Smooth muscle cell (in vitro differentiated cells): ENCODE results near the gene IL1RAPL1. TPM values are rescaled to one million over a fixed set of nuclear protein-coding genes. Genes with fewer than 3 reads are reported as not detected.

Experiments used
- DNase-seq: peaks from one replicate; lab custom pipeline; 2025; ENCODE audit not compliant: unreplicated experiment; lab: John Stamatoyannopoulos, UW
- H2AFZ ChIP-seq: fragments of 200-600 bp; sonication (generic); 2 replicates; pipeline ENCODE4 v1.6.0; 2016; ENCODE audit warnings: antibody characterized with exemption, low read depth, mild to moderate bottlenecking
- H3F3A ChIP-seq: fragments of 200-600 bp; sonication (generic); 2 replicates; pipeline ENCODE4 v1.6.0; 2017; ENCODE audit warnings: antibody characterized with exemption, low read depth
- H3K27ac ChIP-seq: fragments of 200-600 bp; sonication (generic); 2 replicates; pipeline ENCODE4 v1.5.1; 2016; ENCODE audit warnings: low read depth, mild to moderate bottlenecking
- H3K27me3 ChIP-seq: fragments of 200-600 bp; sonication (generic); 2 replicates; pipeline ENCODE4 v1.6.1; 2016; ENCODE audit warnings: low read depth, mild to moderate bottlenecking
- H3K36me3 ChIP-seq: fragments of 200-600 bp; sonication (generic); 2 replicates; pipeline ENCODE4 v1.5.1; 2016; ENCODE audit warnings: low read depth
- H3K4me1 ChIP-seq: fragments of 200-600 bp; sonication (generic); 2 replicates; pipeline ENCODE4 v1.5.1; 2016; ENCODE audit warnings: low read depth
- H3K4me2 ChIP-seq: fragments of 200-600 bp; sonication (generic); 2 replicates; pipeline ENCODE4 v1.6.0; 2016; ENCODE audit warnings: mild to moderate bottlenecking
- H3K4me3 ChIP-seq: fragments of 200-600 bp; sonication (generic); 2 replicates; pipeline ENCODE4 v1.5.1; 2016; ENCODE audit warnings: mild to moderate bottlenecking
- H3K79me2 ChIP-seq: fragments of 200-600 bp; sonication (generic); 2 replicates; pipeline ENCODE4 v1.6.0; 2016; ENCODE audit warnings: low read depth, mild to moderate bottlenecking
- H3K9ac ChIP-seq: fragments of 200-600 bp; sonication (generic); 2 replicates; pipeline ENCODE4 v1.6.0; 2016; ENCODE audit warnings: low read depth
- H3K9me3 ChIP-seq: fragments of 200-600 bp; sonication (generic); replicated peaks from 2 replicates; pipeline ENCODE4 v1.5.1; 2016; ENCODE audit warnings: low read depth
- H4K20me1 ChIP-seq: fragments of 200-600 bp; sonication (generic); 2 replicates; pipeline ENCODE4 v1.6.0; 2016; ENCODE audit warnings: low read depth
- CTCF ChIP-seq: fragments of 200-600 bp; sonication (generic); IDR thresholded peaks from 2 replicates; pipeline ENCODE4 v1.5.1; 2017; ENCODE audit warnings: borderline replicate concordance, mild to moderate bottlenecking, antibody characterized with exemption; ENCODE audit not compliant: insufficient read depth, poor library complexity, severe bottlenecking
- WGBS: methylation state at CpG from one replicate; pipeline ENCODE4 v1.1.7; 2016; ENCODE audit warnings: low lambda C conversion rate; 5-methylcytosine and 5-hydroxymethylcytosine counted together
- polyA plus RNA-seq: library from polyadenylated mRNA; unstranded; fragments of >200 nt; fragmentation: Nextera tagmentation; extraction: Ambion mirVana; gene quantifications from 2 replicates; pipeline ENCODE4 v1.2.1, GENCODE V29; 2016
- total RNA-seq: library from RNA; depleted of rRNA; stranded (reverse); fragments of >200 nt; gene quantifications from 2 replicates; pipeline ENCODE4 v1.2.3, GENCODE V29; 2014

Gene IL1RAPL1
- total and polyA plus RNA-seq, 2 experiments from 2014 or later: 0.04 TPM; not detected in 1

DNA sequence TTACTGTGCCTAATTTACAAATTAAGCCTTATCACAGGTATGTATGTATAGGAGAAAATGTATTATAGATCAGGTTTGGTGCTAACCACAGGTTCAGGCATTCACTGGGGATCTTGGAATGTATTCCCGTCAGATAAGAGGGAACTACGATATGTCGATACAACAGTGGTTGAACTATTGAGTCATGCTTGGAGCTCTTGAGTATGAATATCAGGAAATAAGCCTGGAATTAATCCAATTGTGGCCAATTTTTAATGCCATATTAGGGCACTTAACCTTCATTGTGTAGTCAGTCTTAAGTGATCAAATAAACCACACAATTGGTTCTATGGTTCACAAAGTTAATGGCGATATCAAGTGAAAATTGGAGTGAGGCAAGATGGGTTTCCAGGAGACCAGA, 556.5 kb downstream of the IL1RAPL1 start:
- Histone ChIP-seq H3K27ac (no peak overlapping the region), H3F3A (no peaks in the 10 kb centered on the region), H3K9me3 (no peaks in the 10 kb centered on the region), H3K4me2 (no peak overlapping the region), H3K36me3 (no peaks in the 10 kb centered on the region), H3K9ac (no peak overlapping the region), H3K4me1 (no peaks in the 10 kb centered on the region), H3K4me3 (no peak overlapping the region), H2AFZ (no peak overlapping the region), H4K20me1 (no peaks in the 10 kb centered on the region), H3K27me3 (no peaks in the 10 kb centered on the region), H3K79me2 (no peaks in the 10 kb centered on the region)
- TF ChIP-seq CTCF: no peak
- no peak for DNase-seq
- 94% methylated on average over 4 of the region's 4 CpGs for WGBS

DNA sequence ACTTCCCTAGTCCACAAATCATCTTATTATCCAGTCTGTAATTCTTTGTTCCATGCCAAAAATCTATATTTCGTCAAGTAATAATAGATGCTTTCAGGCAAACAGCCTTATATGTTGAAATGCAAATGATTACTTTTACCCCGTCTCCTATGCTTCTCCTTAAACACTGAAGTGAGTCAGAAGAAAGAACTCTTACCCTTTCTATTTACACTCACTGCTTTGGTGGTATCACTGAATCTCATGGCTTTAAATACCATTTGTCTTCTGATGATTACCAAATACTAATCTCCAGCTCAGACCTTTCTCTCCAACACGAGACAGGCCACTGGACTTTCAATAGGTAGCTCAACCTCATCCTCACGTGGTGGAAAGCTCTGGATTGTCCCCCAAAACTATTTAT, 558.1 kb downstream of the IL1RAPL1 start:
- Histone ChIP-seq H3K4me1 (no peaks in the 10 kb centered on the region), H3K4me3 (no peak overlapping the region), H3F3A (no peaks in the 10 kb centered on the region), H3K27me3 (no peaks in the 10 kb centered on the region), H3K36me3 (no peaks in the 10 kb centered on the region), H3K9me3 (no peaks in the 10 kb centered on the region), H3K4me2 (no peak overlapping the region), H3K9ac (no peak overlapping the region), H3K27ac (no peak overlapping the region), H3K79me2 (no peaks in the 10 kb centered on the region), H4K20me1 (no peaks in the 10 kb centered on the region), H2AFZ (no peak overlapping the region)
- DNase-seq: no peak
- 58% methylated on average over 4 of the region's 4 CpGs for WGBS
- TF ChIP-seq CTCF: no peak

GRCh38 chrX:29148511-29148910, 561.3 kb downstream of the IL1RAPL1 start:
- no peak overlapping the region for H3K27ac ChIP-seq
- no peak for TF ChIP-seq CTCF
- H3F3A ChIP-seq: no peaks in the 10 kb centered on the region
- no peak for DNase-seq
- no peak overlapping the region for H2AFZ ChIP-seq
- no peaks in the 10 kb centered on the region for H4K20me1 ChIP-seq
- H3K9ac ChIP-seq: no peak overlapping the region
- H3K4me1 ChIP-seq: no peaks in the 10 kb centered on the region
- H3K36me3 ChIP-seq: no peaks in the 10 kb centered on the region
- H3K4me3 ChIP-seq: no peak overlapping the region
- no peaks in the 10 kb centered on the region for H3K27me3 ChIP-seq
- no peaks in the 10 kb centered on the region for H3K9me3 ChIP-seq
- 74% methylated on average over 5 of the region's 5 CpGs for WGBS
- H3K79me2 ChIP-seq: no peaks in the 10 kb centered on the region
- no peak overlapping the region for H3K4me2 ChIP-seq

GRCh38 chrX:29155286-29155685, 568.0 kb downstream of the IL1RAPL1 start:
- 67% methylated on average over 3 of the region's 3 CpGs for WGBS
- no peaks in the 10 kb centered on the region for H4K20me1 ChIP-seq
- no peak for DNase-seq
- no peaks in the 10 kb centered on the region for H3K27me3 ChIP-seq
- no peaks in the 10 kb centered on the region for H3K9me3 ChIP-seq
- TF ChIP-seq CTCF: no peak
- no peak overlapping the region for H2AFZ ChIP-seq
- H3K4me1 ChIP-seq: no peaks in the 10 kb centered on the region
- H3K4me2 ChIP-seq: no peak overlapping the region
- H3K36me3 ChIP-seq: no peaks in the 10 kb centered on the region
- H3K9ac ChIP-seq: no peak overlapping the region
- no peaks in the 10 kb centered on the region for H3K79me2 ChIP-seq
- no peak overlapping the region for H3K4me3 ChIP-seq
- H3K27ac ChIP-seq: no peak overlapping the region
- H3F3A ChIP-seq: no peaks in the 10 kb centered on the region
